Left lung (tissue), 10 donors: Measurements from ENCODE around the gene PTBP3. TPM values are rescaled to one million over a fixed set of nuclear protein-coding genes. Genes with fewer than 3 reads are reported as not detected.

ENCODE experiments used
- ATAC-seq: fragments of 200-7000 bp; cut with Tn5 transposase; one replicate; pipeline ENCODE4 v1.9.1; 2020; ENCODE audit warnings: moderate library complexity
- DNase-seq, 4 donors: peaks; one replicate each; pipeline ENCODE4 v3.0.0-alpha.2; 2013 to 2020
- H3K27ac ChIP-seq, 2 donors: fragments of 200-600 bp; sonication (generic) in 1 of 2; one replicate each; pipeline versions ENCODE4 v1.5.0 to v1.8.0; 2020 to 2021
- H3K27me3 ChIP-seq, 2 donors: fragments of 200-600 bp; sonication (generic) in 1 of 2; one replicate each; pipeline versions ENCODE4 v1.5.0 to v1.8.0; 2020 to 2021
- H3K36me3 ChIP-seq, 2 donors: fragments of 200-600 bp; sonication (generic) in 1 of 2; one replicate each; pipeline versions ENCODE4 v1.5.0 to v1.8.0; 2020 to 2021
- H3K4me1 ChIP-seq, 2 donors: fragments of 200-600 bp; one replicate each; pipeline ENCODE4 v1.8.0; 2021
- H3K4me3 ChIP-seq, 2 donors: fragments of 200-600 bp; sonication (generic) in 1 of 2; one replicate each; pipeline versions ENCODE4 v1.5.0 to v1.8.0; 2020 to 2021; ENCODE audit warnings: mild to moderate bottlenecking in 1 of 2
- H3K9me3 ChIP-seq, 2 donors: fragments of 200-600 bp; sonication (generic) in 1 of 2; one replicate each; pipeline versions ENCODE4 v1.5.0 to v1.8.0; 2020 to 2021
- CTCF ChIP-seq, 2 donors: fragments of 200-600 bp; sonication (generic) in 1 of 2; IDR thresholded peaks; one replicate each; pipeline versions ENCODE4 v1.5.0 to v1.8.0; 2021; ENCODE audit warnings: antibody characterized with exemption in 2 of 2
- intact Hi-C, 2 donors: fragments of 100-400 bp; cut with DNase I; formaldehyde crosslinking; loops; one replicate each; pipeline versions ENCODE4 v1.11.2 to v1.14.2; 2022
- polyA plus RNA-seq, 6 donors: library from polyadenylated mRNA; unstranded; fragments of 120-200 nt; gene quantifications; one replicate each; pipeline ENCODE4 v1.2.1, GENCODE V29; 2013; ENCODE audit not compliant: insufficient read length in 6 of 6
- total RNA-seq, 2 donors: library from RNA; stranded (reverse); fragmentation: NEBNext Ultra II Directional; extraction: Animal tissue kit (Norgen Biotek cat#: 25700); gene quantifications; one replicate each; pipeline ENCODE4 v1.2.1, GENCODE V29; 2021
- donor health status: DM: no; HTN: yes; CAD: no.
- donor health status: DM: no; HTN: no; CAD: no.

Gene PTBP3
- total and polyA plus RNA-seq, 8 donors = 38.9 to 97.0 (median 45.1) TPM

GRCh38 chr9:112325127-112325526 lies 8.3 kb downstream of the PTBP3 start:
- H3K4me3 ChIP-seq = no peak overlapping the region
- no peaks in the 10 kb centered on the region for H3K36me3 ChIP-seq
- no peak for DNase-seq
- H3K9me3 ChIP-seq = no peaks in the 10 kb centered on the region
- H3K27ac ChIP-seq = no peak overlapping the region
- TF ChIP-seq CTCF (IDR thresholded peaks at IDR 0.05) = no peak
- no peaks in the 10 kb centered on the region for H3K27me3 ChIP-seq
- H3K4me1 ChIP-seq = peaks cover 6 to 43% of the 10 kb centered on the region in 2 donors
- intact Hi-C loops = no loop called here
- no peak for ATAC-seq

- TF ChIP-seq CTCF (IDR thresholded peaks at IDR 0.05) = no peak
- no peaks in the 10 kb centered on the region for H3K36me3 ChIP-seq
- ATAC-seq = no peak
Observed at GRCh38 chr9:112323378-112323854, 10.0 kb downstream of the PTBP3 start.

GRCh38 chr9:112322701-112323377 lies 10.6 kb downstream of the PTBP3 start:
- DNase-seq (no peak), ATAC-seq (no peak)
- Histone ChIP-seq H3K4me3 (no peak overlapping the region), H3K9me3 (no peaks in the 10 kb centered on the region), H3K36me3 (no peaks in the 10 kb centered on the region), H3K27ac (no peak overlapping the region), H3K27me3 (no peaks in the 10 kb centered on the region), H3K4me1 (peaks cover 0 to 24% of the 10 kb centered on the region in 2 donors)
- intact Hi-C loops = no loop called here
- TF ChIP-seq CTCF (IDR thresholded peaks at IDR 0.05) = no peak

More at GRCh38 chr9:112323378-112323854, 10.0 kb downstream of the PTBP3 start:
- H3K4me3 ChIP-seq = no peak overlapping the region
- H3K4me1 ChIP-seq = peaks cover 5 to 29% of the 10 kb centered on the region in 2 donors
- intact Hi-C loops = no loop called here
- H3K27me3 ChIP-seq = no peaks in the 10 kb centered on the region
- H3K9me3 ChIP-seq = no peaks in the 10 kb centered on the region
- DNase-seq = no peak
- no peak overlapping the region for H3K27ac ChIP-seq

GRCh38 chr9:112316258-112316943 lies 17.0 kb downstream of the PTBP3 start:
- no peak for ATAC-seq
- intact Hi-C loops = no loop called here

More at GRCh38 chr9:112316258-112316943, 17.0 kb downstream of the PTBP3 start:
- H3K36me3 ChIP-seq = no peaks in the 10 kb centered on the region
- no peaks in the 10 kb centered on the region for H3K27me3 ChIP-seq
- peaks cover 0 to 55% of the 10 kb centered on the region in 2 donors for H3K4me1 ChIP-seq
- DNase-seq = no peak
- no peak for TF ChIP-seq CTCF (IDR thresholded peaks at IDR 0.05)
- H3K9me3 ChIP-seq = no peaks in the 10 kb centered on the region
- no peak overlapping the region for H3K27ac ChIP-seq
- no peak overlapping the region for H3K4me3 ChIP-seq
